HepG2 (cell line): ENCODE results near the gene CDC42EP5. TPM values are rescaled to one million over a fixed set of nuclear protein-coding genes. Genes with fewer than 3 reads are reported as not detected.

Source experiments
- CBFB ChIP-seq: sonication (generic); formaldehyde crosslinking; IDR thresholded peaks from 2 replicates; pipeline ENCODE4 v1.4.0; 2020; ENCODE audit warnings: missing genetic modification reagents
- CENPX ChIP-seq: sonication (generic); formaldehyde crosslinking; IDR thresholded peaks from 2 replicates; pipeline ENCODE4 v1.9.0; 2021; ENCODE audit warnings: mild to moderate bottlenecking, missing genetic modification reagents, moderate library complexity
- ELF1 ChIP-seq: sonication (generic); formaldehyde crosslinking; IDR thresholded peaks from 2 replicates; pipeline ENCODE4 v1.4.0; 2020; ENCODE audit warnings: missing genetic modification reagents
- GABPB1 ChIP-seq: IDR thresholded peaks from 2 replicates; pipeline ENCODE4 v1.6.1; 2016; ENCODE audit warnings: mild to moderate bottlenecking, missing genetic modification reagents, moderate library complexity, missing compliant biosample characterization
- GATAD1 ChIP-seq: IDR thresholded peaks from 2 replicates; pipeline ENCODE4 v1.6.1; 2016; ENCODE audit warnings: missing genetic modification reagents, missing compliant biosample characterization
- HMG20B ChIP-seq: conservative IDR thresholded peaks from 2 replicates; pipeline ENCODE4 v1.6.1; 2016; ENCODE audit warnings: missing genetic modification reagents, missing compliant biosample characterization
- HNRNPK ChIP-seq: fragments of 200-400 bp; formaldehyde crosslinking; IDR thresholded peaks from 2 replicates; pipeline ENCODE4 v1.6.1; 2018; ENCODE audit warnings: low read length, low read depth, moderate library complexity, mild to moderate bottlenecking; ENCODE audit not compliant: poor library complexity, severe bottlenecking
- KAT2B ChIP-seq: fragments of 150-350 bp; IDR thresholded peaks from 2 replicates; pipeline ENCODE4 v1.6.1; 2014; ENCODE audit warnings: low read depth, low read length, borderline replicate concordance
- MLLT10 ChIP-seq: sonication (generic); formaldehyde crosslinking; IDR thresholded peaks from 2 replicates; pipeline ENCODE4 v1.4.0; 2020; ENCODE audit warnings: missing genetic modification reagents
- SKI ChIP-seq: fragments of 450-650 bp; IDR thresholded peaks from one replicate; pipeline ENCODE4 v1.6.1; 2018; ENCODE audit warnings: mild to moderate bottlenecking; ENCODE audit not compliant: partially characterized antibody
- U2AF2 ChIP-seq: fragments of 200-400 bp; formaldehyde crosslinking; IDR thresholded peaks from 2 replicates; pipeline ENCODE4 v1.6.1; 2017; ENCODE audit warnings: low read depth, mild to moderate bottlenecking, low read length
- ZNF225 ChIP-seq: sonication (generic); formaldehyde crosslinking; IDR thresholded peaks from 2 replicates; pipeline ENCODE4 v1.4.0; 2020; ENCODE audit warnings: mild to moderate bottlenecking, missing genetic modification reagents
- ZNF317 ChIP-seq: sonication (generic); formaldehyde crosslinking; IDR thresholded peaks from 2 replicates; pipeline ENCODE4 v1.5.0; 2020; ENCODE audit warnings: mild to moderate bottlenecking, missing genetic modification reagents
- ZNF432 ChIP-seq: sonication (generic); formaldehyde crosslinking; IDR thresholded peaks from 2 replicates; pipeline ENCODE4 v1.5.0; 2020; ENCODE audit warnings: missing genetic modification reagents, mild to moderate bottlenecking, borderline replicate concordance
- ZNF501 ChIP-seq: sonication (generic); formaldehyde crosslinking; IDR thresholded peaks from 2 replicates; pipeline ENCODE4 v1.5.1; 2020; ENCODE audit warnings: mild to moderate bottlenecking, moderate library complexity, missing genetic modification reagents
- ZNF713 ChIP-seq: sonication (generic); formaldehyde crosslinking; IDR thresholded peaks from 2 replicates; pipeline ENCODE4 v1.4.0; 2020; ENCODE audit warnings: mild to moderate bottlenecking, missing genetic modification reagents
- ZNF792 ChIP-seq: IDR thresholded peaks from 2 replicates; pipeline ENCODE4 v1.6.1; 2016
- ZNF878 ChIP-seq: sonication (generic); formaldehyde crosslinking; IDR thresholded peaks from 2 replicates; pipeline ENCODE4 v1.8.1; 2023; ENCODE audit warnings: mild to moderate bottlenecking, missing genetic modification reagents, moderate library complexity
- polyA plus RNA-seq, 8 experiments: library from polyadenylated mRNA; depleted of rRNA in 3 of 8; stranded (reverse) in 7 of 8; unstranded in 1 of 8; fragments of >200 nt; fragmentation: Illumina TruSeq in 4 of 8; extraction: Trizol in 4 of 8; gene quantifications; 2 replicates each; pipeline versions ENCODE4 v1.2.1 to v1.2.3, GENCODE V29; 2011 to 2016; ENCODE audit warnings: low read depth in 4 of 8, missing spikeins in 1 of 8, mixed read lengths in 1 of 8; ENCODE audit not compliant: insufficient read depth in 1 of 8
- total RNA-seq, 5 experiments: library from RNA; depleted of rRNA; stranded (reverse); fragments of >200 nt; fragmentation: Illumina TruSeq; extraction: Trizol; gene quantifications; 2 replicates each; pipeline ENCODE4 v1.2.3, GENCODE V29; 2016; ENCODE audit warnings: low read depth in 1 of 5
- TF ChIP-seq, protein P1 (sequence below): sonication (generic); formaldehyde crosslinking; IDR thresholded peaks from 2 replicates; pipeline ENCODE4 v1.5.1; 2020; ENCODE audit warnings: mild to moderate bottlenecking, missing genetic modification reagents, moderate library complexity
- TF ChIP-seq, protein P2 (sequence below): sonication (generic); formaldehyde crosslinking; IDR thresholded peaks from 2 replicates; pipeline ENCODE4 v1.4.0; 2020; ENCODE audit warnings: missing genetic modification reagents, mild to moderate bottlenecking, borderline replicate concordance
- TF ChIP-seq, protein P3 (sequence below): sonication (generic); formaldehyde crosslinking; IDR thresholded peaks from 2 replicates; pipeline ENCODE4 v1.8.0; 2022; ENCODE audit warnings: low read depth, missing genetic modification reagents
- TF ChIP-seq, protein P4 (sequence below): sonication (generic); formaldehyde crosslinking; IDR thresholded peaks from 2 replicates; pipeline ENCODE4 v1.4.0; 2020; ENCODE audit warnings: mild to moderate bottlenecking, missing genetic modification reagents

CDC42EP5 gene
- total and polyA plus RNA-seq, 2 of the 13 experiments (the other 11 are each of a cell fraction or from before 2014, with no cell fraction given) = 0.41 to 1.6 TPM

DNA sequence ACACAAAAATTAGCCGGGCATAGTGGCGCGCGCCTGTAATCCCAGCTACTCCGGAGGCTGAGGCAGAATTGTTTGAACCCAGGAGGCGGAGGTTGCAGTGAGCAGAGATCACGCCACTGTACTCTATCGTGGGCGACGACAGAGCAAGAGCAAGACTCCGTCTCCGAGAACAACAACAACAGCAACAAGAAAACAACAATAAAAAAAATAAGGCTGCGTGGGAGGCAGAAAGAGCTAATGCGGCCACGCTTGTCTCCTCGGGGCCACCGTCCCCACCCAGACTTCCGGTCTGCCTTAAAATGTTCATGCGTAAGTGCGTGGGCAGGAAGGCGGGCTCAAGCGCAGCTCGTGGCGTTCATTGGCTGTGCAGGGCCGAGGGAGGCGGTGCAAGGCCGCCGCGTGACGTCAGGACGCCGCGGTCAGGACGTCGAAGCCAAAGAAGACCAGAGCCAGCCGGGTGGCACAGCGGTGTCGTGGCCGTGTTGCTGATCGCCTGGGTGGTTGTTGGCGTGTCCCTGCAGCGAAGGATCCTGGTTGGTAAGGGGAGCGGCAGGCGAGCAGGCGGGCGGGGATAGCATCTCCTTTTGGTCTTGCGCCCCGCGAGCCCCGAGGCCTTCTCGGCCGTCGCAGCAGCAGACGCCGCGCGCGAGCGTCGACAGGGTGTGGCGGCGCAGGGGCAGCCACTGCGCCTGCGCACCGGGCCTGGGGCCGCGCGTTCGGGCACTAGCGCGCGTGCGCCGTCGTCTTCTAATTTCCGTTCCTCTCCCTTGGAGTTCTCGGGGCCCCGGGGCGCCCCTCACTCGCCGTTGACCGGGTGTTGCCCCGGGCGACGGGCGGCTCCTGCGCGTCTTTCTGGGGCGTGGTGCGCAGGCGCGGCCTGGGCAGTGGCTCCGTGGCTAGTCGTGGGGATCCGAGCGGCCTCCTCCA is 24.1 kb downstream of the CDC42EP5 start, which contains the start of gene LENG8 (continued):
- TF ChIP-seq ZNF225 (peak; percentile 94; the same call in 1 of the 2 replicates), ZNF432 (CRISPR knock-in tag) (no peak), ZNF713 (CRISPR knock-in tag) (peak; percentile 91), CBFB (CRISPR knock-in tag) (peak; percentile 86), CENPX (no peak), ELF1 (CRISPR knock-in tag) (peak; percentile 95), ZNF792 (CRISPR knock-in tag) (peak; percentile 77; the same call in 1 of the 2 replicates), SKI (peak; percentile 87), GABPB1 (CRISPR knock-in tag) (peak; percentile 95), ZNF501 (CRISPR knock-in tag) (no peak; the same call in none of the 2 replicates), ZNF317 (CRISPR knock-in tag) (peak; percentile 86), KAT2B (no peak), U2AF2 (no peak), HMG20B (CRISPR knock-in tag) (no peak), MLLT10 (CRISPR knock-in tag) (no peak), HNRNPK (no peak), GATAD1 (CRISPR knock-in tag) (peak; percentile 92), ZNF878 (CRISPR knock-in tag) (0 out of 2 replicates have a peak, but pooled peaks have one; percentile 12)
- TF ChIP-seq, protein P1, sequence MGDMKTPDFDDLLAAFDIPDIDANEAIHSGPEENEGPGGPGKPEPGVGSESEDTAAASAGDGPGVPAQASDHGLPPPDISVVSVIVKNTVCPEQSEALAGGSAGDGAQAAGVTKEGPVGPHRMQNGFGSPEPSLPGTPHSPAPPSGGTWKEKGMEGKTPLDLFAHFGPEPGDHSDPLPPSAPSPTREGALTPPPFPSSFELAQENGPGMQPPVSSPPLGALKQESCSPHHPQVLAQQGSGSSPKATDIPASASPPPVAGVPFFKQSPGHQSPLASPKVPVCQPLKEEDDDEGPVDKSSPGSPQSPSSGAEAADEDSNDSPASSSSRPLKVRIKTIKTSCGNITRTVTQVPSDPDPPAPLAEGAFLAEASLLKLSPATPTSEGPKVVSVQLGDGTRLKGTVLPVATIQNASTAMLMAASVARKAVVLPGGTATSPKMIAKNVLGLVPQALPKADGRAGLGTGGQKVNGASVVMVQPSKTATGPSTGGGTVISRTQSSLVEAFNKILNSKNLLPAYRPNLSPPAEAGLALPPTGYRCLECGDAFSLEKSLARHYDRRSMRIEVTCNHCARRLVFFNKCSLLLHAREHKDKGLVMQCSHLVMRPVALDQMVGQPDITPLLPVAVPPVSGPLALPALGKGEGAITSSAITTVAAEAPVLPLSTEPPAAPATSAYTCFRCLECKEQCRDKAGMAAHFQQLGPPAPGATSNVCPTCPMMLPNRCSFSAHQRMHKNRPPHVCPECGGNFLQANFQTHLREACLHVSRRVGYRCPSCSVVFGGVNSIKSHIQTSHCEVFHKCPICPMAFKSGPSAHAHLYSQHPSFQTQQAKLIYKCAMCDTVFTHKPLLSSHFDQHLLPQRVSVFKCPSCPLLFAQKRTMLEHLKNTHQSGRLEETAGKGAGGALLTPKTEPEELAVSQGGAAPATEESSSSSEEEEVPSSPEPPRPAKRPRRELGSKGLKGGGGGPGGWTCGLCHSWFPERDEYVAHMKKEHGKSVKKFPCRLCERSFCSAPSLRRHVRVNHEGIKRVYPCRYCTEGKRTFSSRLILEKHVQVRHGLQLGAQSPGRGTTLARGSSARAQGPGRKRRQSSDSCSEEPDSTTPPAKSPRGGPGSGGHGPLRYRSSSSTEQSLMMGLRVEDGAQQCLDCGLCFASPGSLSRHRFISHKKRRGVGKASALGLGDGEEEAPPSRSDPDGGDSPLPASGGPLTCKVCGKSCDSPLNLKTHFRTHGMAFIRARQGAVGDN (CRISPR knock-in tag) = peak; percentile 97
- TF ChIP-seq, protein P2, sequence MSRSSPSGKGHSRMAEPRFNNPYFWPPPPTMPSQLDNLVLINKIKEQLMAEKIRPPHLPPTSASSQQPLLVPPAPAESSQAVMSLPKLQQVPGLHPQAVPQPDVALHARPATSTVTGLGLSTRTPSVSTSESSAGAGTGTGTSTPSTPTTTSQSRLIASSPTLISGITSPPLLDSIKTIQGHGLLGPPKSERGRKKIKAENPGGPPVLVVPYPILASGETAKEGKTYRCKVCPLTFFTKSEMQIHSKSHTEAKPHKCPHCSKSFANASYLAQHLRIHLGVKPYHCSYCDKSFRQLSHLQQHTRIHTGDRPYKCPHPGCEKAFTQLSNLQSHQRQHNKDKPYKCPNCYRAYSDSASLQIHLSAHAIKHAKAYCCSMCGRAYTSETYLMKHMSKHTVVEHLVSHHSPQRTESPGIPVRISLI (CRISPR knock-in tag) = peak; percentile 41; the same call in 1 of the 2 replicates
- TF ChIP-seq, protein P3, sequence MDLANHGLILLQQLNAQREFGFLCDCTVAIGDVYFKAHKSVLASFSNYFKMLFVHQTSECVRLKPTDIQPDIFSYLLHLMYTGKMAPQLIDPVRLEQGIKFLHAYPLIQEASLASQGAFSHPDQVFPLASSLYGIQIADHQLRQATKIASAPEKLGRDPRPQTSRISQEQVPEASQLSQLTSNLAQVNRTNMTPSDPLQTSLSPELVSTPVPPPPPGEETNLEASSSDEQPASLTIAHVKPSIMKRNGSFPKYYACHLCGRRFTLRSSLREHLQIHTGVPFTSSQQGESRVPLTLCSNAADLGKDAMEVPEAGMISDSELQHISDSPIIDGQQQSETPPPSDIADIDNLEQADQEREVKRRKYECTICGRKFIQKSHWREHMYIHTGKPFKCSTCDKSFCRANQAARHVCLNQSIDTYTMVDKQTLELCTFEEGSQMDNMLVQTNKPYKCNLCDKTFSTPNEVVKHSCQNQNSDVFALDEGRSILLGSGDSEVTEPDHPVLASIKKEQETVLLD (CRISPR knock-in tag) = peak; percentile 64; the same call in 1 of the 2 replicates
- TF ChIP-seq, protein P4, sequence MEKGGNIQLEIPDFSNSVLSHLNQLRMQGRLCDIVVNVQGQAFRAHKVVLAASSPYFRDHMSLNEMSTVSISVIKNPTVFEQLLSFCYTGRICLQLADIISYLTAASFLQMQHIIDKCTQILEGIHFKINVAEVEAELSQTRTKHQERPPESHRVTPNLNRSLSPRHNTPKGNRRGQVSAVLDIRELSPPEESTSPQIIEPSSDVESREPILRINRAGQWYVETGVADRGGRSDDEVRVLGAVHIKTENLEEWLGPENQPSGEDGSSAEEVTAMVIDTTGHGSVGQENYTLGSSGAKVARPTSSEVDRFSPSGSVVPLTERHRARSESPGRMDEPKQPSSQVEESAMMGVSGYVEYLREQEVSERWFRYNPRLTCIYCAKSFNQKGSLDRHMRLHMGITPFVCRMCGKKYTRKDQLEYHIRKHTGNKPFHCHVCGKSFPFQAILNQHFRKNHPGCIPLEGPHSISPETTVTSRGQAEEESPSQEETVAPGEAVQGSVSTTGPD = no peak
